HG03039 (cell line): ENCODE data around the gene URI1.
"Not testable (repeated sequence)": the region's sequence is repeated elsewhere in the genome, so short reads cannot be mapped to it uniquely, and the experiment has no call there.

ENCODE experiments used
- ATAC-seq: cut with Tn5 transposase; IDR thresholded peaks from one replicate; pipeline ENCODE4 v1.9.1; 2021; ENCODE audit warnings: mild to moderate bottlenecking, moderate library complexity; ENCODE audit not compliant: unreplicated experiment

Gene URI1

GRCh38 chr19:29941828-29942403, at the start of gene URI1:
TSS of gene URI1 (plus strand) at chr19:29942239. CDS start at chr19:29942548, 309 bp downstream.
- ATAC-seq, result peak; percentile 86

GRCh38 chr19:29893606-29894284, 48.3 kb upstream of the URI1 start:
- no peak for ATAC-seq

- ATAC-seq, result no peak
Measured at GRCh38 chr19:29896802-29897201, 45.2 kb upstream of the URI1 start.

GRCh38 chr19:29897466-29897865, 44.6 kb upstream of the URI1 start:
- no peak for ATAC-seq

- ATAC-seq, result no peak
Measured at GRCh38 chr19:29904017-29904416, 38.0 kb upstream of the URI1 start.

GRCh38 chr19:29908963-29909944, 32.8 kb upstream of the URI1 start:
- ATAC-seq, result no peak

GRCh38 chr19:29914933-29915332, 27.1 kb upstream of the URI1 start:
- no peak for ATAC-seq

- ATAC-seq, result not testable (repeated sequence)
Measured at GRCh38 chr19:29915832-29916231, 26.2 kb upstream of the URI1 start.

GRCh38 chr19:29917911-29918310, 24.1 kb upstream of the URI1 start:
- no peak for ATAC-seq

GRCh38 chr19:29918891-29919290, 23.1 kb upstream of the URI1 start:
- no peak for ATAC-seq

- no peak for ATAC-seq
Measured at GRCh38 chr19:29922972-29923371, 19.1 kb upstream of the URI1 start.

GRCh38 chr19:29923653-29924052, 18.4 kb upstream of the URI1 start:
- ATAC-seq, result no peak

- no peak for ATAC-seq
Measured at GRCh38 chr19:29926031-29926430, 16.0 kb upstream of the URI1 start.

- ATAC-seq, result no peak
Measured at GRCh38 chr19:29926801-29927200, 15.2 kb upstream of the URI1 start.

- ATAC-seq, result no peak
Measured at GRCh38 chr19:29927944-29928625, 14.0 kb upstream of the URI1 start.

GRCh38 chr19:29928831-29929230, 13.2 kb upstream of the URI1 start:
- ATAC-seq, result peak; percentile 59

- no peak for ATAC-seq
Measured at GRCh38 chr19:29934257-29934656, 7.8 kb upstream of the URI1 start.

GRCh38 chr19:29934781-29935180, 7.3 kb upstream of the URI1 start:
- ATAC-seq, result no peak

GRCh38 chr19:29936409-29936808, 5.6 kb upstream of the URI1 start:
- no peak for ATAC-seq

- ATAC-seq, result no peak
Measured at GRCh38 chr19:29939628-29940027, 2.4 kb upstream of the URI1 start.

- ATAC-seq, result no peak
Measured at GRCh38 chr19:29940971-29941585, 961 bp upstream of the URI1 start.
